ENCODE measurements around the gene SLC16A6.
"Not testable (repeated sequence)": the region's sequence is repeated elsewhere in the genome, so short reads cannot be mapped to it uniquely, and the experiment has no call there.

Gene SLC16A6

GRCh38 chr17:68314916-68315535, 24.1 kb upstream of the SLC16A6 start:
- DNase-seq: peak in 1 of 56 donors; percentile 1

- DNase-seq: no peak
Measured at GRCh38 chr17:68310152-68310551, 19.2 kb upstream of the SLC16A6 start.

- DNase-seq: not testable (repeated sequence)
Measured at GRCh38 chr17:68309066-68309670, 18.2 kb upstream of the SLC16A6 start.

GRCh38 chr17:68308486-68308885, 17.6 kb upstream of the SLC16A6 start:
- not testable (repeated sequence) for DNase-seq

- DNase-seq: no peak
Measured at GRCh38 chr17:68307443-68307842, 16.5 kb upstream of the SLC16A6 start.

GRCh38 chr17:68306819-68307218, 15.9 kb upstream of the SLC16A6 start:
- no peak for DNase-seq

GRCh38 chr17:68305142-68305541, 14.2 kb upstream of the SLC16A6 start:
- no peak for DNase-seq

- no peak for DNase-seq
Measured at GRCh38 chr17:68304706-68305105, 13.8 kb upstream of the SLC16A6 start.

- no peak for DNase-seq
Measured at GRCh38 chr17:68302666-68303065, 11.7 kb upstream of the SLC16A6 start.

GRCh38 chr17:68302066-68302564, 11.2 kb upstream of the SLC16A6 start:
- no peak for DNase-seq

- DNase-seq: no peak
Measured at GRCh38 chr17:68301438-68301959, 10.6 kb upstream of the SLC16A6 start.

- DNase-seq: no peak
Measured at GRCh38 chr17:68299817-68300216, 8.9 kb upstream of the SLC16A6 start.

GRCh38 chr17:68298601-68299000, 7.7 kb upstream of the SLC16A6 start:
- DNase-seq: no peak

- no peak for DNase-seq
Measured at GRCh38 chr17:68297195-68297594, 6.3 kb upstream of the SLC16A6 start.

GRCh38 chr17:68296217-68297191, 5.6 kb upstream of the SLC16A6 start:
- no peak for DNase-seq

- no peak for DNase-seq
Measured at GRCh38 chr17:68295086-68295485, 4.2 kb upstream of the SLC16A6 start.

- DNase-seq: no peak
Measured at GRCh38 chr17:68294617-68295016, 3.7 kb upstream of the SLC16A6 start.

GRCh38 chr17:68294196-68294555, 3.2 kb upstream of the SLC16A6 start:
- no peak for DNase-seq

- no peak for DNase-seq
Measured at GRCh38 chr17:68293490-68294195, 2.7 kb upstream of the SLC16A6 start.

- peak in 1 of 56 donors; percentile 23 for DNase-seq
Measured at GRCh38 chr17:68292689-68293040, 1.7 kb upstream of the SLC16A6 start.

Measured in amygdala (tissue), 56 donors.